Cerebellar nuclear complex (tissue), 1 donor: ENCODE results near the gene TM4SF1.

ENCODE experiments used
- DNase-seq, 2 experiments: peaks; one replicate each; lab custom pipeline; 2025; lab: John Stamatoyannopoulos, UW

Gene TM4SF1

DNA sequence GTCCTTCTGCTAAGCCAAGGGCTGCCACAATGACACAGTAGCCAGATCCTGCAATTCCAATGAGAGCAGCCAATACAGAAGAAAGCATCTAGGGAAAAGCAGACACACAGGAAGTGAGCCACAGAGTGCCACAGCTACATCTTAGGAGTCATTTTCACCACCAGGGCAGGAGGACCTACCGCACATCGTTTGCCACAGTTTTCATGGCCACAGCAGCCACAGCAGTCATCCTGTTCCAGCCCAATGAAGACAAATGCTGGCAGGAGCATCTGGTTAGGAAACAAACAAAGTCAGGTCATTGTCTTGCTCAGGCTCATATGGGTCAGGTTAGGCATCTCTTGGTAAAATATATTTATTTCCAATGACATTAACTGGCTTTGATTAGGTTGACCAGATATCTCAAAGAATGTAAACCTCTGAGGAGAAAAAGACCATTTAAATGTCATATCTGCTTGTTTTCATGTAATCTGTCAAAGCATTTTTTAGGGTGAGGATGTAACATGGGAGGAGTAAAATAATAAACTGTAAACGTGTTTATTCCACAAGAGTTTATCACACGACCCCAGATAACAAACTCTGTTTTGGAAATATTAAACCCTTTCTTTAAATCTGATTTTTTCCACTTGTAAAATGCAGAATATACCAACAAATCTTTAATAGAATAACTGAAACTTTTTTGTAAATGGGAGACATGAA is 1.8 kb downstream of the TM4SF1 start:
- DNase-seq: no peak

DNA sequence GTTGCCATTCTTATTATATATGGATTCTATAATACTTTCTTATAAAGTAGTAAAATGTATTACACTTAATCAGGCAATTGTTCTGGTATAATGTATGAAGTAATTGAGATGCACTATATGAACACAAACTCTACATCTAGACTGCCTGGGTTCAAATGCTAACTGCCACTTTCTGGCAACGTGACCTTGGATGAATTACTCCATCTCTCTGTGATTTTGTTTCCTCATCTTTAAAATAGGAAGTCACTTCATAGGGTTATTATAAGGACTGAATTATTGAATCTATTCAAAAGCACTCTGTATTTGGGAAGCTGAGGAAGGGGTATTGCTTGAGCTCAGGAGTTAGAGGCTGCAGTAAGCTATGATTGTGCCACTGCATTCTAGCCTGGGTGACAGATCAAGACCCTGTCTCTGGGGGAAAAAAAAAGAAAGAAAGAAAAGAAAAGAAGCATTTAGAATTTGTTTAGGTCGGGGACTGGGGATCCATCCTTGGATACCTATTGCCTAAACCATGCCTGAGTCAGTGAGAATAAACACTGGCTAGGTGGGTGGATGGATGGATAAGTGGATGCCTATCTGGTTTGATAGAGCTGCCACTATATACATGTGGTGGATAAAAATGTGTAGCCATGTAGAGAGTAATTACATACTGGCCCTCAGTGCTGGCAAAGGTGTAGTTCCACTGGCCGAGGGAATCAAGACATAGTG is 2.5 kb downstream of the TM4SF1 start:
- no peak for DNase-seq

DNA sequence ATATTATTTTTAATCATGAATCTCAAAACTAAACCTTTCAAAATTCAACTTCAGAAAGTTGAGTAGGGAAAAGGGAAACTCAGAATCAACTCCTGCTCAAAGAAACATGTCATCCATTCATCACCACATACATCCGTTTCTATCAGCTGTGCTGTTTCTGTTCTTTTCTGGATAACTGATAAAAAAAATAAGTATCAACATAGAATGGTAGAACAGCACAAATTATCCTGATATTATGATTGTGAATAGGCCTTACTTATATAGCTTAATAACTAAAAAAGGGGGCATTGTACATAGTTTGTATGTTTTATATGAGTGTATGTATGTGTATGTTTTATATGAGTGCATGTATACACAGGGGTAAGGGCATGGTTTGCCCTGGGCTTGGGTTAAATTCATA is 3.1 kb downstream of the TM4SF1 start:
- DNase-seq: no peak

- no peak for DNase-seq
These were observed 4.0 kb downstream of the TM4SF1 start for GRCh38 chr3:149373235-149374125.

GRCh38 chr3:149371723-149372114 is 5.7 kb downstream of the TM4SF1 start:
- DNase-seq: no peak

- DNase-seq: no peak
These were observed 6.3 kb downstream of the TM4SF1 start for GRCh38 chr3:149371001-149371722.

DNA sequence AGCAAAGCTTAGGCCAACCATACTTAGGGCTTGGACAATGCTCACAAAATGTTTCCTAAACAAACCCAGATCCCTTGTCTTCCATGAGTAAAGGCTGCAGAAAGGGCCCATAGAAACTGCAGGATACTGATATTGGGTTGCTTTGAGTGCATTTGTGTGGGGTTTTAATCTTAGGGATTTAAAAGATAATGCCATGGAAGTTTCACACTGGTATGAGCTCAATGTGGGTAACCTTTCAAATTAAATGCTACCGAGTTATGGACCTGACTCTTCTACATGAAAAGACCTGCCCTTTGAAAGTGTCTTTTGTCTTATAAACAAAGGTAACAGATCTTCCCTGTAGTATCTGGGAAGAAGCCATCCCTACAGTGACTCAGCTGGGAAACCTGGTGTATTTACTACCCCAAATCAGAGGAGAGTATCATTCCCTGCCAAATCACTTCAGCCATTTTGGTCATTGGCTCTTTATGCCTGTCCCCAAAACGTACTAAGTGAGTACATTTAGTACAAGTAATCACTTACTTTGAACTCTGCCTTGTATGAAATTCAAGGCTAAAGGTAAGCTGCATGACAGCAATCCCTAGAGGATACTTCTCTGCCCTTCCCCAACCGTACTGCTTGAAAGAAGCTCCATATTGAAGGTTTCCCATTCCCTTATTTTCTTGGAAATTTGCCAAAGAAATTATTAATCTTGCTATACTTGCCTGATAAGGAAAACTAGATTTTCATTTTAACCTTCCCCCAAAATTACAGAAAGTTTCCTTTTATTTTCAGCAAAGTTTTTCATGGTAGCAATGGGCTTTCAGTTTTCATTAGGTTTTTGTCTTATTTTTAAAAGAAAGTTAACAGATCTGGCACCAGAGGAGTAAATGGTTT is 7.2 kb downstream of the TM4SF1 start:
- no peak for DNase-seq

DNA sequence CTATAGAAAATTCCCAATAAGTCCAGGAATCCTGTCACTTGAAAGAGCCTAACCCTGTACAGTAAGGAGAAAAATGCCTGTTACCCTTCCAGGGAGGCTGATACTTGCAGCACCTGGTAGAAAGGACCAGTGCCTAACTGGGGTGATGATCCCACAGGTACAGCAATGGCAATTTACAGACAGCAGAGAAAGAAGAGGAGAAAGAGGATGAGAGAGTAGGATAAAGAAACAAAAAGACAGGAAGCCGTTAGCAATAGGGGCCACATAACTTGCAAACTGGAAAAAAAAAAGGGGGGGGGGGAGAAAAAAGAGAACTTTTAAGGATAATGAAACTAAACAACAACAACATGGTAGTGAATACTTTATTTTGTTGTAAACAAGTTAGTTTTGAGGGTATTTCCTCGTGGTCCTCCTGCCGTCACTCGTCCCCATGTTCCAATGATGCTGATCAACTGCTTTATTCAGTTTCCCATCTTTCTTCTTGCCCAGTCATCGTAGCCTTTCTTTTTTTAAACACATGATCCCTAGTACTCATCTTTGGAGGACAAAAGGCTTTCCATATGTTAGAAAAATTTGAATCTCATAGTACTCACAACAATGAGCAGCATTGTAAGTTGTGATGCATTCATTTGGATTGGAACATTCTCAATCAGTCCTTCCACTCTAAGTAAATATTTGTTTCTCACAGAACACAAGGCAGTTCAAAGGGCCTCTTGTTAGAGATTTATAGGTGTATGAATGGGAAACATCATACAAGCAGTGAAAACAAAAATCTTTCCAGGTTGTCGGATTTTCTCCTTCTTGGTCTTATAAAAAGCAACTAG is 8.6 kb downstream of the TM4SF1 start:
- DNase-seq: no peak

GRCh38 chr3:149368201-149368673 is 9.2 kb downstream of the TM4SF1 start:
- DNase-seq: no peak

GRCh38 chr3:149366941-149367840 is 10.3 kb downstream of the TM4SF1 start:
- DNase-seq: no peak

DNA sequence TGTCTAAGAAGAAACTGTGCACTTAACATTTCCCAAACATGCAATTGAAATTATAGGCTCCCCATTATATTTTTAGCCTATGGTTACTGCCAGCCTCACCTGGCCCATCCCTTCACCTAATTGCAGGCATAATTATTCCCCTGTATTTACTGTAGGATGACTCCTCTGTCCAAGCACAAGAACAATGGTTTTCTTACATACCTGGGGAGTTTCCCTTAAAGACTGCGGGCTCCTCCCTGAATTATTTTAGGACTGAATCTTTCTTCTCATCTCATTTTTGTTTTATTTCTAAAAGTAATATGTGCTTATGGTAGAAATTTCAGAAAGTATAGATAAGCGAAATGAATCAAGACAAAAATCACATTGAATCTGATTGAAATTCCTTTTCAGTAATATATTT is 11.4 kb downstream of the TM4SF1 start:
- DNase-seq: no peak

DNA sequence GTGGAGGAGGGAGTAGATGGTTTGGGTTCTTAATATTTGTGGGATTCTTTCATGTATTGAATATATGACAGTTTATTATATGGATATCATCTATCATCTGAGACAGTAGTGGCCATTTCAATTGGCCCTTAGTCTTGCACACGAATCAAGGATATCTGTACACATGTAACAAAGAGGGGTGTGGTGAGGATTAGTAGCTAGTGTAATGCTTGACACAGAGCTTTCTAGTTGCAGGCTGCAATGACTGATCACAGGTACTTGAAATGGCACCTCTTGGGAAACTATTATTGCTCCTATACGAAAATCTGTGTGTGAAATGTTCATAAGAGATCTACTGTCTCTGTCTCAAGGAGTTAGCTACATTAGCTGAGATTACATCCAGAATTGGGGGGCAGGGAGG is 12.8 kb downstream of the TM4SF1 start:
- DNase-seq: no peak

GRCh38 chr3:149363053-149363452 is 14.4 kb downstream of the TM4SF1 start:
- DNase-seq: no peak

DNA sequence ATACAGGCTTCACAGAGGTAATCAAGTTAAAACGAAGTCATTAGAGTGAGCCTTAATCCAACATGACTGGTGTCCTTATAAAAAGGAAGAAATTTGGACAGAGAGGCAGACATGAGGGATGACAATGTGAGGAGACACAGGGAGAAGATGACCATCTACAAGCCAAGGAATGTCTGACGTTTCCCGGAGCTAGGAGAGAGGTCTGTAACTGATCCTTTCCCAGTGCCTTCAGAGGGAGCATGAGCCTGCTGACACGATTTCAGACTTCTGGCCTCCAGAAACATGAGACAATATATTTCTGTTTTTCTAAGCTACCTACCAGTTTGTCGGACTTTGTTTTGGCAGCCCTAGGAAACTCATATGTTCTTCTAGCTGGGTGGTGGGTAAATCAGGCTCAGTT is 15.1 kb downstream of the TM4SF1 start:
- no peak for DNase-seq

- DNase-seq: no peak
These were observed 20.8 kb downstream of the TM4SF1 start for GRCh38 chr3:149356630-149357029.

- DNase-seq: no peak
These were observed 21.3 kb downstream of the TM4SF1 start for GRCh38 chr3:149356044-149356592.

DNA sequence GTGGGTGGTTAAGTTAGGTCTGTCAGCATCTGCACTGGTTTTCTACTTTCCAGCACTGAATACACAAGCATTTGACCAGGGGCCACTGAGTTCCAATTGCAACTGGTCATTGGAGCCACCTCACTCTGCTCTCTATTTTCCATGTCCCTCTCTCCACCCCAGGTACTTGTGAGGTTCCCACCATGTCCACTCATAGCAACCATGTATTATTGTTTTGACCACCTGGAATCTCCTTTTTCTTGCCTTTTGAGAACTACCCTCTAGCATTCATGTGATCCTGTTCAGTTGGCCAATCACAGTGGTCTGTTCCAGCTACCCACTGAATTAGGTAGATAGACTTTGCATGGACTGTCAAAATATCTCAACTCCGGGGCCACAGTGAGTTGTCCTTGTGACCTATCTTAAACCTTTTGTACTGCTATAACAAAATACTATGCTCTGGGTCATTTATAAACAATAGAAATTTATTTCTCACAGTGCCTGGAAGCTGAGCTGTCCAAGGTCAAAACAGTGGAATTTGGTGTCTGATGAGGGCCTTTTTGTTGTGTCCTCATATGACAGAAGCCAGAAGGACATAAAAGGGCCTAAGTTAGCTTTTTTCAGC is 23.8 kb downstream of the TM4SF1 start:
- no peak for DNase-seq

DNA sequence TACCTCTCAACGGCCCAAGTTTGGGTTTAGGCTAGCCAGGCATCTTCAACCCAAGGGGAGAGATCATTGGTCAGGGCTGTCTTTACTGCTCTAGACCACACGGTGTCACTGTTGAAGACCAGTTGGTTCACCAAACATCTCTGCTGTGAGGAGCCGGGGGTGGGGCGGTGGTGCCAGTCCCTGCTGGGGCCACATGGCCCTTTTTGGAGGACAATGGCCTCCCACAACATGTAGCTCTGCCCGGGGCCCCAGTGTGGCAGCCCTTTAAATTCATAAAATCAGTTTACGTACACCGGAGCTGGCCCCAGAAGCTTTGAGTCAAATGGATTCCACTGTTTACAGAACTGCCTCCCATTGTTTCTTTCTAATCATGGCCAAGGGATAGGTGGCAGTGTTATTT is 24.9 kb downstream of the TM4SF1 start:
- DNase-seq: no peak
